OCI-LY3 (cell line): ENCODE results near the gene LDLRAD4.

Experiments used
- H2AFZ ChIP-seq: fragments of 200-600, 300-600 bp; shearing (Covaris generic); 2 replicates; pipeline ENCODE4 v1.6.0; 2014; ENCODE audit warnings: antibody characterized with exemption, low read depth, low read length
- H3K27ac ChIP-seq: fragments of 200-600, 300-600 bp; sonication (generic); 2 replicates; pipeline ENCODE4 v1.5.1; 2014; ENCODE audit warnings: mild to moderate bottlenecking, low read length, moderate library complexity, mixed read lengths
- H3K27me3 ChIP-seq: fragments of 200-600, 300-600 bp; sonication (generic); 2 replicates; pipeline ENCODE4 v1.6.1; 2014; ENCODE audit warnings: low read depth, low read length, mixed read lengths
- H3K36me3 ChIP-seq: fragments of 200-600, 300-600 bp; sonication (generic); replicated peaks from 2 replicates; pipeline ENCODE3; 2014; ENCODE audit warnings: low read depth, low read length, mixed read lengths
- H3K4me1 ChIP-seq: fragments of 300-600, 200-600 bp; sonication (generic); 2 replicates; pipeline ENCODE4 v1.6.1; 2014; ENCODE audit warnings: low read length, mixed read lengths
- H3K4me2 ChIP-seq: fragments of 200-600, 300-600 bp; sonication (generic); 2 replicates; pipeline ENCODE4 v1.6.1; 2014; ENCODE audit warnings: low read length, mixed read lengths
- H3K4me3 ChIP-seq: fragments of 300-600, 200-600 bp; sonication (generic); 2 replicates; pipeline ENCODE4 v1.5.1; 2014; ENCODE audit warnings: antibody characterized with exemption, mild to moderate bottlenecking, low read length, moderate library complexity
- H3K79me2 ChIP-seq: fragments of 300-600, 200-600 bp; shearing (Covaris generic); 2 replicates; pipeline ENCODE4 v1.6.1; 2014; ENCODE audit warnings: mild to moderate bottlenecking, low read length, mixed read lengths
- H3K9ac ChIP-seq: fragments of 300-600, 200-600 bp; shearing (Covaris generic); 2 replicates; pipeline ENCODE4 v1.6.0; 2014; ENCODE audit warnings: mild to moderate bottlenecking, low read length, moderate library complexity
- H3K9me3 ChIP-seq: fragments of 200-600, 300-600 bp; shearing (Covaris generic); 2 replicates; pipeline ENCODE4 v1.6.1; 2014; ENCODE audit warnings: low read length, mixed read lengths; ENCODE audit not compliant: insufficient read depth
- H4K20me1 ChIP-seq: fragments of 200-600, 300-600 bp; sonication (generic); 2 replicates; pipeline ENCODE4 v1.6.1; 2016; ENCODE audit warnings: low read length, mixed read lengths; ENCODE audit not compliant: insufficient read depth
- EZH2phosphoT487 ChIP-seq: fragments of 200-600 bp; shearing (Covaris generic); IDR thresholded peaks from 2 replicates; pipeline ENCODE4 v1.6.1; 2018; ENCODE audit warnings: antibody characterized with exemption, mixed run types, low read depth
- TF ChIP-seq, protein P1 (sequence below): fragments of 200-600, 300-600 bp; sonication (generic); IDR thresholded peaks from 2 replicates; pipeline ENCODE4 v1.5.1; 2014; ENCODE audit warnings: antibody characterized with exemption, low read length, low read depth

The LDLRAD4 gene

DNA sequence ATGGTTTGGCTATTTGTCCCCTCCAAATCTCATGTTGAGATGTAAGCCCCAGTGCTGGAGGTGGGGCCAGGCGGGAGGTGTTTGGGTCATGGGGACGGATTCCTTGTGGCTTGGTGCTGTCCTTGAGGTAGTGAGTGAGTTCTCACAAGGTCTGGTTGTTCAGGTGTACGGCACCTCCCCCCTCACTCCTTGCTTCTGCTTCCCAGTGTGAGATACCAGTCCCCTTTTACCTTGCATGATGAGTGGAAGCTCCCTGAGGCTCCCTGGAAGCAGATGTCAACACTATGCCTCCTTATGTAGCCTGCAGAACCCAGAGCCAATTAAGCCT is 232.6 kb downstream of the LDLRAD4 start:
- H3K4me3 ChIP-seq = no peak overlapping the region
- H2AFZ ChIP-seq = no peak overlapping the region
- H3K4me1 ChIP-seq = peaks cover 16% of the 10 kb centered on the region
- H3K36me3 ChIP-seq = no peaks in the 10 kb centered on the region
- H3K4me2 ChIP-seq = no peak overlapping the region
- no peak overlapping the region for H3K9ac ChIP-seq
- TF ChIP-seq, protein P1, sequence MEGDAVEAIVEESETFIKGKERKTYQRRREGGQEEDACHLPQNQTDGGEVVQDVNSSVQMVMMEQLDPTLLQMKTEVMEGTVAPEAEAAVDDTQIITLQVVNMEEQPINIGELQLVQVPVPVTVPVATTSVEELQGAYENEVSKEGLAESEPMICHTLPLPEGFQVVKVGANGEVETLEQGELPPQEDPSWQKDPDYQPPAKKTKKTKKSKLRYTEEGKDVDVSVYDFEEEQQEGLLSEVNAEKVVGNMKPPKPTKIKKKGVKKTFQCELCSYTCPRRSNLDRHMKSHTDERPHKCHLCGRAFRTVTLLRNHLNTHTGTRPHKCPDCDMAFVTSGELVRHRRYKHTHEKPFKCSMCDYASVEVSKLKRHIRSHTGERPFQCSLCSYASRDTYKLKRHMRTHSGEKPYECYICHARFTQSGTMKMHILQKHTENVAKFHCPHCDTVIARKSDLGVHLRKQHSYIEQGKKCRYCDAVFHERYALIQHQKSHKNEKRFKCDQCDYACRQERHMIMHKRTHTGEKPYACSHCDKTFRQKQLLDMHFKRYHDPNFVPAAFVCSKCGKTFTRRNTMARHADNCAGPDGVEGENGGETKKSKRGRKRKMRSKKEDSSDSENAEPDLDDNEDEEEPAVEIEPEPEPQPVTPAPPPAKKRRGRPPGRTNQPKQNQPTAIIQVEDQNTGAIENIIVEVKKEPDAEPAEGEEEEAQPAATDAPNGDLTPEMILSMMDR = no peak
- TF ChIP-seq EZH2phosphoT487 = no peak
- H3K9me3 ChIP-seq = no peaks in the 10 kb centered on the region
- H3K27me3 ChIP-seq = peaks cover 52% of the 10 kb centered on the region
- H3K79me2 ChIP-seq = no peaks in the 10 kb centered on the region
- no peaks in the 10 kb centered on the region for H4K20me1 ChIP-seq
- no peak overlapping the region for H3K27ac ChIP-seq

DNA sequence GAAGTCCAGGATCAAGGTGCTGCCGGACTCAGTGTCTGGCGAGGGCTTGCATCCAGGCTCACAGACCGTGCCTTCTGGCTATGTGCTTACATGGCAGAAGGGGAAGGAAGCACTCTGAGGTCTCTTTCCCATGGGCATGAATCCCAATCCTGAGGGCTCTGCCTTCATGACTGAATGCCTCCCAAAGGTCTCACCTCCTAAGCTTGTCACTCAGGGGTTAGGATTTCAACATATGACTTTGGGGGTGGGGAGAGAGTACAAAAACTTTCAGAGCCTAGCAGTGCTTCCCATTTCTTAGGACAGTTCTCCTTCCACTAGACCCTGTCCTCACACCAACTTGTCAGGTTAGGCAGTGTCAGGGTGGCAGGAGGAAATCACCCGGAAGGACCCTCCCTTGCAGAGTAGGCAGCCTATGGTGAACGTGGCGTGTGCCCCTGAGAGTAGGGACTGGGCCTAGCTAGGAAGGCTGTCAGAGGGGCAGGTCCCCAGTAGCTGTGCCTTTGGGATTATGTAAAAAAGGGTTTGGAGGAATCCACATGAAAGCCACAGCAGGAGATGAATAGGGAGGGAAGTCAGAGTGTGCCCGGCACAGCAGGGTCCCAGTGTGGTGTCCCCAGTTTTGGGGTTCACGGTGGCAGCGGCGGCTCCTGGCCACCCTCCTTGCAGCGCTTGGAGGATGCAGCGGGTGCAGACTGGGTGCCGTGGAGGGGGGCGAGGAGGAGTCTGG is 233.3 kb downstream of the LDLRAD4 start:
- Histone ChIP-seq H3K4me2 (no peak overlapping the region), H3K9me3 (no peaks in the 10 kb centered on the region), H3K79me2 (no peaks in the 10 kb centered on the region), H2AFZ (no peak overlapping the region), H3K4me1 (peaks cover 19% of the 10 kb centered on the region), H3K27me3 (peaks cover 45% of the 10 kb centered on the region), H3K27ac (no peak overlapping the region), H3K36me3 (no peaks in the 10 kb centered on the region), H4K20me1 (no peaks in the 10 kb centered on the region), H3K4me3 (no peak overlapping the region), H3K9ac (no peak overlapping the region)
- no peak for TF ChIP-seq EZH2phosphoT487

DNA sequence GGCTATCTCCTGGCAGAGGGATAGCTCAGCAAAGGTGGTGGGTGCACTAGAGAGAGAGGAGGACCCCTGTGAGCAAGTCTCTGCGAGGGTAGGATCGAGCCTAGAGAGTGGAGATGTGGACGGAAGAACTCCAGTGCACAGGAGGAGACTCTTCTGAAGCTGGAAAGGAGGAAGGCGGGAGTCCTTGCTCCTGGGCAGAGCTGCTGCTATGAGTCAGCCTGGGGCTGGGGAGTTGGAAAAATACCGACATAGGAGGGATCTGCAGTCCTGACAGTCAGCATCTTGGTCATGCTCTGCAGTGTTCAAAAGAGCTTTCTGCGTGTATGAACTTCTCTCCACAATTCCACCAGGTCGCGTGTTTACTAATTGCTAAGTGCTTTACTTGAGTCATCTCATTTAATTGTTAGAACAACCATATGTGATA is 233.8 kb downstream of the LDLRAD4 start:
- TF ChIP-seq EZH2phosphoT487 = no peak
- TF ChIP-seq, protein P1 = no peak
- peaks cover 42% of the 10 kb centered on the region for H3K27me3 ChIP-seq
- H2AFZ ChIP-seq = no peak overlapping the region
- no peaks in the 10 kb centered on the region for H4K20me1 ChIP-seq
- no peak overlapping the region for H3K4me2 ChIP-seq
- H3K9ac ChIP-seq = no peak overlapping the region
- H3K4me1 ChIP-seq = peaks cover 16% of the 10 kb centered on the region
- H3K36me3 ChIP-seq = no peaks in the 10 kb centered on the region
- H3K4me3 ChIP-seq = no peak overlapping the region
- H3K27ac ChIP-seq = no peak overlapping the region
- H3K9me3 ChIP-seq = no peaks in the 10 kb centered on the region
- no peaks in the 10 kb centered on the region for H3K79me2 ChIP-seq

DNA sequence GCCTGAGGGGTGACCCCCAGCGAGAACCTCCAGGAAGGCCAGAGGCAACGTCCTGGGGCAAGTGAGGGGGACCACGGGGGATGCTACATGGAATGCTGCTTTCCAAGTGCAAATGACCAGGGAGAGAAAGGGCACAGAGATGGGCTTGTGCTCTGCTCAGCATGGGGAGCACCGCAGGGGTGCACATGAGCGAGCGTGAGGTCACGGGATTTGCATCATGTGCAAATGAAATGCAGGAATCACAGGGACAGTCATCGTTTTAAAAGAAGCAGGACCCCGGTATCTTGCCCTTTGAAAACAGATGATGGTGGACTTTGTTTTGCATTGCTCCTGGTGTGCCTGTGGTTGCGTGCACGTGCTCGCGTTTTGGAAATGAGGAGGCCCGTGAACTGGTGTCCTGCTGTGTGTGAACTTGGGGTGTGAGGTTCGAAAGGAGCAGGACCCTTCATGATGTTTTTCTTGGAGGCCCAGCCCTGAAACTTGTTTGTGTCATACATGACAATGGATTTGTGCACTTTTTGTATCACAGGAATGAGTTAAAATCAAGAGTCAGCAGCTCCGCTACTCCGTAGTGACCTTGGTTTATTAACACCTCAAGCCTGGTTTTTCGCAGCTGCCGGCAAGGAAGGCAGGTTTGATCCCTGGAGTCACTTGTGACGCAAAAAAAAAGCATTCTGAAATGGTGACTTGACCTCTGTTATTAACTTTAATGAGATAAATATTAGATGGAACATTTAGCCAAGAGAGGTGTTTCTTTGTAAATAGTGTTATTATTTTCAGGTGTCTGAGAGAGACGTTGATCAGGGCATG is 234.5 kb downstream of the LDLRAD4 start:
- H3K4me3 ChIP-seq = no peak overlapping the region
- no peak overlapping the region for H3K9ac ChIP-seq

More for the DNA sequence above, 234.5 kb downstream of the LDLRAD4 start:
- H3K27ac ChIP-seq = no peak overlapping the region
- H3K4me2 ChIP-seq = no peak overlapping the region
- no peaks in the 10 kb centered on the region for H3K36me3 ChIP-seq
- TF ChIP-seq EZH2phosphoT487 = no peak
- TF ChIP-seq, protein P1 = no peak
- no peaks in the 10 kb centered on the region for H4K20me1 ChIP-seq
- H3K4me1 ChIP-seq = peaks cover 10% of the 10 kb centered on the region
- no peak overlapping the region for H2AFZ ChIP-seq
- no peaks in the 10 kb centered on the region for H3K9me3 ChIP-seq
- H3K79me2 ChIP-seq = no peaks in the 10 kb centered on the region
- H3K27me3 ChIP-seq = peaks cover 35% of the 10 kb centered on the region
